K562 treated with DMSO at 1 percent for 48 hours (cell line): ENCODE measurements around the gene SLIT1. TPM values are rescaled to one million over a fixed set of nuclear protein-coding genes. Genes with fewer than 3 reads are reported as not detected.

ENCODE experiments used
- total RNA-seq: library from RNA; unstranded; fragments of 300-600 nt; gene quantifications from 2 replicates; pipeline ENCODE4 v1.2.3, GENCODE V29; 2022; ENCODE audit warnings: low replicate concordance; ENCODE audit errors: extremely low read depth

Gene SLIT1
- not detected in 2 replicates for total RNA-seq

GRCh38 chr10:97185326-97186058 is at the start of gene SLIT1:
Gene SLIT1 (minus strand): TSS chr10:97185959. CDS start chr10:97185674, 285 bp downstream.

Other genes with a start within 250 kb of the SLIT1 start
- gene ARHGAP19, start 106.7 kb upstream of the SLIT1 start, total RNA-seq = not detected in 2 replicates
- gene FRAT1, start 133.3 kb upstream of the SLIT1 start, total RNA-seq = not detected in 2 replicates
- gene FRAT2, start 148.8 kb upstream of the SLIT1 start, total RNA-seq = not detected in 2 replicates
- not detected in 2 replicates for gene RRP12, start 215.4 kb upstream of the SLIT1 start, total RNA-seq
- gene PGAM1, start 240.2 kb upstream of the SLIT1 start, total RNA-seq = 259 TPM in 1 of 2 replicates, not detected in the other